GM12878 (cell line): ENCODE results near the gene DNAH8. TPM values are rescaled to one million over a fixed set of nuclear protein-coding genes. Genes with fewer than 3 reads are reported as not detected.
A peak's percentile ranks its signal among the peaks of the same experiment; 100 is the strongest.

Source experiments
- ATAC-seq: fragments of 200-7000 bp; cut with Tn5 transposase; 3 replicates; pipeline ENCODE4 v1.9.1; 2020; ENCODE audit warnings: mild to moderate bottlenecking, moderate library complexity
- BruUV-seq: library from RNA; stranded (reverse); fragments of 400-500 nt; replicated peaks from 2 replicates; lab custom pipeline; 2021; lab: Mats Ljungman, UMichigan
- CTCF ChIA-PET: fragments of 300-600 bp; sonication (Branson Sonifier 250); formaldehyde crosslinking; extraction: SDS; loops from one replicate; lab custom pipeline; 2021; ENCODE audit warnings: inconsistent platforms; lab: Yijun Ruan, JAX
- POLR2A ChIA-PET: fragments of 350-600 bp; formaldehyde crosslinking; extraction: SDS; loops from one replicate; lab custom pipeline; 2021; ENCODE audit warnings: inconsistent platforms; lab: Charles Lee
- RAD21 ChIA-PET: fragments of 300-600 bp; sonication (Branson Sonifier 250); formaldehyde crosslinking; loops from one replicate; lab custom pipeline; 2023; ENCODE audit warnings: antibody characterized with exemption; ENCODE audit not compliant: unreplicated experiment; lab: Charles Lee
- SMC1A ChIA-PET: fragments of 300-600 bp; sonication (Branson Sonifier 250); formaldehyde crosslinking; loops from one replicate; lab custom pipeline; 2023; ENCODE audit not compliant: unreplicated experiment, uncharacterized antibody; lab: Charles Lee
- DNase-seq: peaks from one replicate; pipeline ENCODE4 v3.0.0-alpha.2; 2011; ENCODE audit warnings: low read depth, low spot score
- FAIRE-seq: peaks from 3 replicates; lab custom pipeline; 2011; peaks lifted over from hg19 to GRCh38; lab: Jason Lieb, UNC
- H2AFZ ChIP-seq: 2 replicates; pipeline ENCODE4 v1.6.0; 2011; ENCODE audit warnings: low read depth, low read length, control low read depth; ENCODE audit not compliant: control insufficient read depth
- H3K27ac ChIP-seq: 2 replicates; pipeline ENCODE4 v1.5.1; 2011; ENCODE audit warnings: control low read depth; ENCODE audit not compliant: control insufficient read depth, insufficient read depth
- H3K27me3 ChIP-seq, 2 experiments: replicated peaks in 1 of 2; 2 replicates each; pipeline versions ENCODE4 v1.6.0 to v1.6.1; 2011; ENCODE audit warnings: low read length in 1 of 2; ENCODE audit not compliant: control insufficient read depth in 2 of 2, insufficient read depth in 2 of 2
- H3K36me3 ChIP-seq, 2 experiments: 2 replicates each; pipeline ENCODE4 v1.5.1; 2011; ENCODE audit warnings: low read length in 1 of 2; ENCODE audit not compliant: control insufficient read depth in 2 of 2, insufficient read depth in 2 of 2
- H3K4me1 ChIP-seq: 2 replicates; pipeline ENCODE4 v1.6.1; 2011; ENCODE audit warnings: mild to moderate bottlenecking, low read length, moderate library complexity, mixed read lengths; ENCODE audit not compliant: control insufficient read depth, insufficient read depth
- H3K4me2 ChIP-seq: 2 replicates; pipeline ENCODE4 v1.6.0; 2011; ENCODE audit warnings: control low read depth; ENCODE audit not compliant: control insufficient read depth, insufficient read depth
- H3K4me3 ChIP-seq: fragments of 200-600 bp; sonication (generic); 2 replicates; pipeline ENCODE4 v1.5.1; 2016
- H3K79me2 ChIP-seq: 2 replicates; pipeline ENCODE4 v1.6.0; 2011; ENCODE audit warnings: low read length; ENCODE audit not compliant: control insufficient read depth, insufficient read depth
- H3K9ac ChIP-seq: 2 replicates; pipeline ENCODE4 v1.8.0; 2011; ENCODE audit warnings: low read length, control low read depth, mixed read lengths; ENCODE audit not compliant: control insufficient read depth, insufficient read depth
- H3K9me3 ChIP-seq: replicated peaks from 3 replicates; pipeline ENCODE4 v1.5.1; 2011; ENCODE audit warnings: mild to moderate bottlenecking, low read length; ENCODE audit not compliant: control insufficient read depth, insufficient read depth
- H4K20me1 ChIP-seq: 2 replicates; pipeline ENCODE4 v1.6.0; 2011; ENCODE audit not compliant: control insufficient read depth, insufficient read depth
- IKZF2 ChIP-seq, 2 experiments: fragments of 450-650 bp; IDR thresholded peaks; 2 replicates each; pipeline ENCODE4 v1.6.1; 2017; ENCODE audit warnings: mild to moderate bottlenecking in 2 of 2, moderate library complexity in 2 of 2
- JUNB ChIP-seq: IDR thresholded peaks from 2 replicates; pipeline ENCODE4 v1.6.1; 2016; ENCODE audit warnings: antibody characterized with exemption, mild to moderate bottlenecking
- KLF5 ChIP-seq: fragments of 450-650 bp; IDR thresholded peaks from 2 replicates; pipeline ENCODE4 v1.6.1; 2014; ENCODE audit warnings: mild to moderate bottlenecking; ENCODE audit not compliant: partially characterized antibody
- MTA2 ChIP-seq: fragments of 450-650 bp; IDR thresholded peaks from 2 replicates; pipeline ENCODE4 v1.6.1; 2016; ENCODE audit warnings: low read depth, mild to moderate bottlenecking, moderate library complexity
- MYC ChIP-seq: IDR thresholded peaks from 2 replicates; pipeline ENCODE4 v1.6.1; 2011; ENCODE audit warnings: mild to moderate bottlenecking, low read length, moderate library complexity, inconsistent platforms; ENCODE audit not compliant: insufficient read depth, insufficient replicate concordance, insufficient read length, severe bottlenecking
- NBN ChIP-seq: fragments of 450-650 bp; IDR thresholded peaks from 2 replicates; pipeline ENCODE4 v1.6.1; 2016
- NFIC ChIP-seq: IDR thresholded peaks from 2 replicates; pipeline ENCODE4 v1.6.1; 2012; ENCODE audit warnings: low read depth, mild to moderate bottlenecking, inconsistent platforms, low read length, moderate library complexity
- STAT3 ChIP-seq: IDR thresholded peaks from 2 replicates; pipeline ENCODE4 v1.6.1; 2011; ENCODE audit warnings: low read depth, low read length, improper control_type of control experiment
- TAF1 ChIP-seq: IDR thresholded peaks from 2 replicates; pipeline ENCODE4 v1.6.1; 2011; ENCODE audit warnings: mild to moderate bottlenecking, low read depth, low read length, borderline replicate concordance
- TCF3 ChIP-seq: IDR thresholded peaks from 2 replicates; pipeline ENCODE4 v1.6.1; 2012; ENCODE audit warnings: low read depth, mild to moderate bottlenecking, low read length, borderline replicate concordance; ENCODE audit not compliant: insufficient read depth
- TCF7 ChIP-seq: IDR thresholded peaks from 2 replicates; pipeline ENCODE4 v1.6.1; 2014; ENCODE audit warnings: antibody characterized with exemption, borderline replicate concordance
- ZNF384 ChIP-seq: IDR thresholded peaks from 2 replicates; pipeline ENCODE4 v1.6.1; 2012; ENCODE audit warnings: low read depth, mild to moderate bottlenecking, low read length, improper control_type of control experiment, borderline replicate concordance
- ZSCAN29 ChIP-seq: fragments of 450-650 bp; IDR thresholded peaks from 2 replicates; pipeline ENCODE4 v1.6.1; 2017; ENCODE audit warnings: mild to moderate bottlenecking, moderate library complexity
- WGBS: methylation state at CpG from one replicate; pipeline ENCODE4 v1.1.6; 2016; ENCODE audit warnings: low lambda C conversion rate; ENCODE audit not compliant: insufficient replicate concordance, insufficient coverage; ENCODE audit errors: missing lambda C conversion rate; 5-methylcytosine and 5-hydroxymethylcytosine counted together
- in situ Hi-C: fragments of 300-500 bp; cut with MboI; formaldehyde crosslinking; loops from 9 replicates; pipeline ENCODE4 v1.14.3; 2018; ENCODE audit warnings: mixed read lengths
- intact Hi-C: fragments of 100-400 bp; cut with micrococcal nuclease; formaldehyde crosslinking; loops from one replicate; pipeline ENCODE4 v1.14.2; 2022; ENCODE audit not compliant: unreplicated experiment
- polyA plus RNA-seq, 11 experiments: library from polyadenylated mRNA; depleted of rRNA in 4 of 11; unstranded in 6 of 11; stranded (reverse) in 5 of 11; fragments of >200 nt; fragmentation: Nextera tagmentation in 4 of 11; fragmentation: Illumina TruSeq in 1 of 11; extraction: Ambion mirVana in 4 of 11; extraction: Trizol in 1 of 11; gene quantifications; 1 replicate in 1 of 11; 2 replicates in 10 of 11; pipeline versions ENCODE4 v1.2.1 to v1.2.3, GENCODE V29; 2011 to 2016; ENCODE audit warnings: inconsistent platforms in 2 of 11, missing spikeins in 2 of 11, low read depth in 1 of 11
- total RNA-seq, 4 experiments: library from RNA; depleted of rRNA in 3 of 4; stranded (reverse); fragments of >200 nt in 3 of 4; fragmentation: Illumina TruSeq in 1 of 4; extraction: Trizol in 1 of 4; gene quantifications; 2 replicates each; pipeline versions ENCODE4 v1.2.1 to v1.2.3, GENCODE V29; 2013 to 2021
- TF ChIP-seq, protein P1 (sequence below): IDR thresholded peaks from 2 replicates; pipeline ENCODE4 v1.6.1; 2011; ENCODE audit warnings: mild to moderate bottlenecking, low read depth, low read length, moderate library complexity; ENCODE audit not compliant: insufficient replicate concordance
- TF ChIP-seq, protein P2 (sequence below): fragments of 450-650 bp; IDR thresholded peaks from 2 replicates; pipeline ENCODE4 v1.6.1; 2017; ENCODE audit warnings: low read depth, mild to moderate bottlenecking, moderate library complexity
- TF ChIP-seq, protein P3 (sequence below): fragments of 450-650 bp; IDR thresholded peaks from 2 replicates; pipeline ENCODE4 v1.6.1; 2017; ENCODE audit warnings: mild to moderate bottlenecking, moderate library complexity

DNAH8 gene
- total and polyA plus RNA-seq, 10 of the 15 experiments (the other 5 are each of a cell fraction or from before 2014, with no cell fraction given) = 0.02 to 0.34 (median 0.10) TPM; not detected in 3

DNA sequence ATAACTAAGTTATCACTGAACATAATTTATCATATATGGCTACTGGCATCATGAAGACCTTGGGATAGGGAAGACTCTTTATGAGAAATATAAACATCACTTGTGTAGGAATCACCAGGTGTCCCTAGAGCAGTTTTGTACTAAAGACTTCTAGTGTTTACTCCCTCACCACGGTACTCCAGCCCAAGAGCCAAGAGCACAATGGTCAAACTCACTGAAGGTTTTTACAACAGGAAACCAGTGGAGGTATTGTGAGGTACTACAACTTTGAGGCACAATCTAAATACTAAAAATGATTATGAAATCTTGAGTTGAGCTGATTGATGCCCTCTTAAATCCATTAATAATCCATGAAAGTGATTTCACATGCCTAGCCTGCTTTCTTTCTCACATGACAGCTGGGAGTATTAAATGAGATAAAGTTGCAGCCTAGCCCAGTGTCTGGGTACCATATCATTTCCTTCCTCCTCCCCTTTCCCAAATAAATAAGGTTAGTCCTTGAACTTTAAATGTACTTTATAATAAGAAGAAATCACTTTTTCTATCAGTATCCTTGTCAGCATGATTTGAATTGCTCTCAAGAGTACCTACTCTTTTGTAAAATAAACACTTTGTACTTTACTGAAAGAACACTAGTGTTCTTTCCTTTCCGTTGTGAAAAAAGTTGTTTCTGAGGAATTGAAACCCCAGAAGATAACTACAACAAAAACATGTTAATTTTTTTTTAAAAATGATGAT is 38.7 kb upstream of the DNAH8 start:
- SMC1A ChIA-PET = interaction anchor here (1.3 to 2.8 kb wide), 4 partner anchors 8 to 641 kb away, joined by 4 to 14 read pairs (median 8); no protein-coding TSS in a partner anchor
- TF ChIP-seq, protein P1, sequence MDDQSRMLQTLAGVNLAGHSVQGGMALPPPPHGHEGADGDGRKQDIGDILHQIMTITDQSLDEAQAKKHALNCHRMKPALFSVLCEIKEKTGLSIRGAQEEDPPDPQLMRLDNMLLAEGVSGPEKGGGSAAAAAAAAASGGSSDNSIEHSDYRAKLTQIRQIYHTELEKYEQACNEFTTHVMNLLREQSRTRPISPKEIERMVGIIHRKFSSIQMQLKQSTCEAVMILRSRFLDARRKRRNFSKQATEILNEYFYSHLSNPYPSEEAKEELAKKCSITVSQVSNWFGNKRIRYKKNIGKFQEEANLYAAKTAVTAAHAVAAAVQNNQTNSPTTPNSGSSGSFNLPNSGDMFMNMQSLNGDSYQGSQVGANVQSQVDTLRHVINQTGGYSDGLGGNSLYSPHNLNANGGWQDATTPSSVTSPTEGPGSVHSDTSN = no peak
- TF ChIP-seq ZNF384 (peak; percentile 59; the same call in 1 of the 2 replicates), JUNB (peak; percentile 20; the same call in 1 of the 2 replicates), KLF5 (no peak), TAF1 (no peak), IKZF2 (IDR thresholded peaks at IDR 0.05) (peak in 1 of 2 experiments; percentile 24; a peak in 1 of 4 replicates), STAT3 (no peak), MYC (no peak), ZSCAN29 (no peak), TCF3 (no peak), NFIC (no peak), TCF7 (no peak), MTA2 (no peak), NBN (no peak)
- TF ChIP-seq, protein P2, sequence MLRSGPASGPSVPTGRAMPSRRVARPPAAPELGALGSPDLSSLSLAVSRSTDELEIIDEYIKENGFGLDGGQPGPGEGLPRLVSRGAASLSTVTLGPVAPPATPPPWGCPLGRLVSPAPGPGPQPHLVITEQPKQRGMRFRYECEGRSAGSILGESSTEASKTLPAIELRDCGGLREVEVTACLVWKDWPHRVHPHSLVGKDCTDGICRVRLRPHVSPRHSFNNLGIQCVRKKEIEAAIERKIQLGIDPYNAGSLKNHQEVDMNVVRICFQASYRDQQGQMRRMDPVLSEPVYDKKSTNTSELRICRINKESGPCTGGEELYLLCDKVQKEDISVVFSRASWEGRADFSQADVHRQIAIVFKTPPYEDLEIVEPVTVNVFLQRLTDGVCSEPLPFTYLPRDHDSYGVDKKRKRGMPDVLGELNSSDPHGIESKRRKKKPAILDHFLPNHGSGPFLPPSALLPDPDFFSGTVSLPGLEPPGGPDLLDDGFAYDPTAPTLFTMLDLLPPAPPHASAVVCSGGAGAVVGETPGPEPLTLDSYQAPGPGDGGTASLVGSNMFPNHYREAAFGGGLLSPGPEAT = 0 out of 2 replicates have a peak, but pooled peaks have one; percentile 17
- TF ChIP-seq, protein P3, sequence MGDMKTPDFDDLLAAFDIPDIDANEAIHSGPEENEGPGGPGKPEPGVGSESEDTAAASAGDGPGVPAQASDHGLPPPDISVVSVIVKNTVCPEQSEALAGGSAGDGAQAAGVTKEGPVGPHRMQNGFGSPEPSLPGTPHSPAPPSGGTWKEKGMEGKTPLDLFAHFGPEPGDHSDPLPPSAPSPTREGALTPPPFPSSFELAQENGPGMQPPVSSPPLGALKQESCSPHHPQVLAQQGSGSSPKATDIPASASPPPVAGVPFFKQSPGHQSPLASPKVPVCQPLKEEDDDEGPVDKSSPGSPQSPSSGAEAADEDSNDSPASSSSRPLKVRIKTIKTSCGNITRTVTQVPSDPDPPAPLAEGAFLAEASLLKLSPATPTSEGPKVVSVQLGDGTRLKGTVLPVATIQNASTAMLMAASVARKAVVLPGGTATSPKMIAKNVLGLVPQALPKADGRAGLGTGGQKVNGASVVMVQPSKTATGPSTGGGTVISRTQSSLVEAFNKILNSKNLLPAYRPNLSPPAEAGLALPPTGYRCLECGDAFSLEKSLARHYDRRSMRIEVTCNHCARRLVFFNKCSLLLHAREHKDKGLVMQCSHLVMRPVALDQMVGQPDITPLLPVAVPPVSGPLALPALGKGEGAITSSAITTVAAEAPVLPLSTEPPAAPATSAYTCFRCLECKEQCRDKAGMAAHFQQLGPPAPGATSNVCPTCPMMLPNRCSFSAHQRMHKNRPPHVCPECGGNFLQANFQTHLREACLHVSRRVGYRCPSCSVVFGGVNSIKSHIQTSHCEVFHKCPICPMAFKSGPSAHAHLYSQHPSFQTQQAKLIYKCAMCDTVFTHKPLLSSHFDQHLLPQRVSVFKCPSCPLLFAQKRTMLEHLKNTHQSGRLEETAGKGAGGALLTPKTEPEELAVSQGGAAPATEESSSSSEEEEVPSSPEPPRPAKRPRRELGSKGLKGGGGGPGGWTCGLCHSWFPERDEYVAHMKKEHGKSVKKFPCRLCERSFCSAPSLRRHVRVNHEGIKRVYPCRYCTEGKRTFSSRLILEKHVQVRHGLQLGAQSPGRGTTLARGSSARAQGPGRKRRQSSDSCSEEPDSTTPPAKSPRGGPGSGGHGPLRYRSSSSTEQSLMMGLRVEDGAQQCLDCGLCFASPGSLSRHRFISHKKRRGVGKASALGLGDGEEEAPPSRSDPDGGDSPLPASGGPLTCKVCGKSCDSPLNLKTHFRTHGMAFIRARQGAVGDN = no peak

More for the DNA sequence above, 38.7 kb upstream of the DNAH8 start:
- TSS peak; percentile 76 for BruUV-seq
- H3K4me1 ChIP-seq = peaks cover 33% of the 10 kb centered on the region
- FAIRE-seq = no peak
- CTCF ChIA-PET = interaction anchor here (1.1 kb wide), 1 partner anchor 12 kb away, joined by 4 read pairs; no protein-coding TSS in a partner anchor
- H3K36me3 ChIP-seq = peaks cover 2 to 14% of the 10 kb centered on the region in 2 experiments; a peak in 3 of 4 replicates
- in situ Hi-C loops = no loop called here
- H3K27ac ChIP-seq = peak overlapping the region; percentile 62
- H3K9ac ChIP-seq = no peak overlapping the region
- no peak overlapping the region for H3K4me3 ChIP-seq
- 51% methylated on average over 2 of the region's 2 CpGs for WGBS
- ATAC-seq = peak; percentile 35
- intact Hi-C loops = loop anchor here (10.0 kb wide), 2 partner anchors 642 to 982 kb away; partner anchors contain the start of gene MDGA1
- H3K9me3 ChIP-seq = no peaks in the 10 kb centered on the region; the same call in 2 of the 3 replicates
- POLR2A ChIA-PET = interaction anchor here (1.3 to 2.1 kb wide), 2 partner anchors 11 to 13 kb away, joined by 3 to 5 read pairs; no protein-coding TSS in a partner anchor
- DNase-seq = peak; percentile 21
- no peaks in the 10 kb centered on the region for H3K27me3 ChIP-seq
- RAD21 ChIA-PET = interaction anchor here (1.0 kb wide), 1 partner anchor 106 kb away, joined by 4 read pairs; no protein-coding TSS in a partner anchor
- H2AFZ ChIP-seq = no peak overlapping the region
- peak overlapping the region; percentile 36 for H3K4me2 ChIP-seq
- no peaks in the 10 kb centered on the region for H4K20me1 ChIP-seq
- no peaks in the 10 kb centered on the region for H3K79me2 ChIP-seq
